GM12878 (cell line): Measurements from ENCODE around the gene DDX27. TPM values are rescaled to one million over a fixed set of nuclear protein-coding genes. Genes with fewer than 3 reads are reported as not detected.

Experiments
- ATAC-seq: fragments of 200-7000 bp; cut with Tn5 transposase; 3 replicates; pipeline ENCODE4 v1.9.1; 2020; ENCODE audit warnings: mild to moderate bottlenecking, moderate library complexity
- BruUV-seq: library from RNA; stranded (reverse); fragments of 400-500 nt; replicated peaks from 2 replicates; lab custom pipeline; 2021; lab: Mats Ljungman, UMichigan
- CTCF ChIA-PET: fragments of 300-600 bp; sonication (Branson Sonifier 250); formaldehyde crosslinking; extraction: SDS; loops from one replicate; lab custom pipeline; 2021; ENCODE audit warnings: inconsistent platforms; lab: Yijun Ruan, JAX
- POLR2A ChIA-PET: fragments of 350-600 bp; formaldehyde crosslinking; extraction: SDS; loops from one replicate; lab custom pipeline; 2021; ENCODE audit warnings: inconsistent platforms; lab: Charles Lee
- RAD21 ChIA-PET: fragments of 300-600 bp; sonication (Branson Sonifier 250); formaldehyde crosslinking; loops from one replicate; lab custom pipeline; 2023; ENCODE audit warnings: antibody characterized with exemption; ENCODE audit not compliant: unreplicated experiment; lab: Charles Lee
- SMC1A ChIA-PET: fragments of 300-600 bp; sonication (Branson Sonifier 250); formaldehyde crosslinking; loops from one replicate; lab custom pipeline; 2023; ENCODE audit not compliant: unreplicated experiment, uncharacterized antibody; lab: Charles Lee
- DNase-seq: peaks from one replicate; pipeline ENCODE4 v3.0.0-alpha.2; 2011; ENCODE audit warnings: low read depth, low spot score
- FAIRE-seq: peaks from 3 replicates; lab custom pipeline; 2011; peaks lifted over from hg19 to GRCh38; lab: Jason Lieb, UNC
- H2AFZ ChIP-seq: 2 replicates; pipeline ENCODE4 v1.6.0; 2011; ENCODE audit warnings: low read depth, low read length, control low read depth; ENCODE audit not compliant: control insufficient read depth
- H3K27ac ChIP-seq: 2 replicates; pipeline ENCODE4 v1.5.1; 2011; ENCODE audit warnings: control low read depth; ENCODE audit not compliant: control insufficient read depth, insufficient read depth
- H3K27me3 ChIP-seq, 2 experiments: replicated peaks in 1 of 2; 2 replicates each; pipeline versions ENCODE4 v1.6.0 to v1.6.1; 2011; ENCODE audit warnings: low read length in 1 of 2; ENCODE audit not compliant: control insufficient read depth in 2 of 2, insufficient read depth in 2 of 2
- H3K36me3 ChIP-seq, 2 experiments: 2 replicates each; pipeline ENCODE4 v1.5.1; 2011; ENCODE audit warnings: low read length in 1 of 2; ENCODE audit not compliant: control insufficient read depth in 2 of 2, insufficient read depth in 2 of 2
- H3K4me1 ChIP-seq: 2 replicates; pipeline ENCODE4 v1.6.1; 2011; ENCODE audit warnings: mild to moderate bottlenecking, low read length, moderate library complexity, mixed read lengths; ENCODE audit not compliant: control insufficient read depth, insufficient read depth
- H3K4me2 ChIP-seq: 2 replicates; pipeline ENCODE4 v1.6.0; 2011; ENCODE audit warnings: control low read depth; ENCODE audit not compliant: control insufficient read depth, insufficient read depth
- H3K4me3 ChIP-seq: fragments of 200-600 bp; sonication (generic); 2 replicates; pipeline ENCODE4 v1.5.1; 2016
- H3K79me2 ChIP-seq: 2 replicates; pipeline ENCODE4 v1.6.0; 2011; ENCODE audit warnings: low read length; ENCODE audit not compliant: control insufficient read depth, insufficient read depth
- H3K9ac ChIP-seq: 2 replicates; pipeline ENCODE4 v1.8.0; 2011; ENCODE audit warnings: low read length, control low read depth, mixed read lengths; ENCODE audit not compliant: control insufficient read depth, insufficient read depth
- H3K9me3 ChIP-seq: replicated peaks from 3 replicates; pipeline ENCODE4 v1.5.1; 2011; ENCODE audit warnings: mild to moderate bottlenecking, low read length; ENCODE audit not compliant: control insufficient read depth, insufficient read depth
- H4K20me1 ChIP-seq: 2 replicates; pipeline ENCODE4 v1.6.0; 2011; ENCODE audit not compliant: control insufficient read depth, insufficient read depth
- BHLHE40 ChIP-seq, 2 experiments: fragments of 450-650 bp in 1 of 2; IDR thresholded peaks; 2 replicates each; pipeline ENCODE4 v1.6.1; 2011 to 2017; ENCODE audit warnings: low read depth in 2 of 2, borderline replicate concordance in 1 of 2, improper control_type of control experiment in 1 of 2, low read length in 1 of 2, mild to moderate bottlenecking in 1 of 2
- E2F4 ChIP-seq: IDR thresholded peaks from 2 replicates; pipeline ENCODE4 v1.6.1; 2012; ENCODE audit warnings: low read depth, low read length, improper control_type of control experiment
- HDAC6 ChIP-seq: fragments of 200-600 bp; sonication (generic); IDR thresholded peaks from one replicate; pipeline ENCODE4 v1.8.0; 2017; ENCODE audit warnings: antibody characterized with exemption; ENCODE audit not compliant: unreplicated experiment
- IRF5 ChIP-seq: fragments of 450-650 bp; IDR thresholded peaks from 2 replicates; pipeline ENCODE4 v1.6.1; 2017; ENCODE audit warnings: borderline replicate concordance
- KDM1A ChIP-seq: fragments of 200-600 bp; sonication (generic); IDR thresholded peaks from 2 replicates; pipeline ENCODE4 v1.6.1; 2016; ENCODE audit warnings: borderline replicate concordance
- NKRF ChIP-seq: fragments of 450-650 bp; conservative IDR thresholded peaks from 2 replicates; pipeline ENCODE4 v1.6.1; 2017; ENCODE audit warnings: mild to moderate bottlenecking, moderate library complexity
- RB1 ChIP-seq: fragments of 450-650 bp; formaldehyde crosslinking; IDR thresholded peaks from 2 replicates; pipeline ENCODE4 v1.6.1; 2017; ENCODE audit warnings: mild to moderate bottlenecking, borderline replicate concordance
- SMAD5 ChIP-seq: IDR thresholded peaks from 2 replicates; pipeline ENCODE4 v1.6.1; 2016; ENCODE audit warnings: antibody characterized with exemption, low read depth
- WRNIP1 ChIP-seq: IDR thresholded peaks from 2 replicates; pipeline ENCODE4 v1.6.1; 2011; ENCODE audit warnings: low read depth, low read length, improper control_type of control experiment, borderline replicate concordance
- ZNF207 ChIP-seq: fragments of 450-650 bp; IDR thresholded peaks from 2 replicates; pipeline ENCODE4 v1.6.1; 2014; ENCODE audit warnings: antibody characterized with exemption, mild to moderate bottlenecking, borderline replicate concordance
- WGBS: methylation state at CpG from one replicate; pipeline ENCODE4 v1.1.6; 2016; ENCODE audit warnings: low lambda C conversion rate; ENCODE audit not compliant: insufficient replicate concordance, insufficient coverage; ENCODE audit errors: missing lambda C conversion rate; 5-methylcytosine and 5-hydroxymethylcytosine counted together
- in situ Hi-C: fragments of 300-500 bp; cut with MboI; formaldehyde crosslinking; loops from 9 replicates; pipeline ENCODE4 v1.14.3; 2018; ENCODE audit warnings: mixed read lengths
- intact Hi-C: fragments of 100-400 bp; cut with micrococcal nuclease; formaldehyde crosslinking; loops from one replicate; pipeline ENCODE4 v1.14.2; 2022; ENCODE audit not compliant: unreplicated experiment
- polyA plus RNA-seq, 11 experiments: library from polyadenylated mRNA; depleted of rRNA in 4 of 11; unstranded in 6 of 11; stranded (reverse) in 5 of 11; fragments of >200 nt; fragmentation: Nextera tagmentation in 4 of 11; fragmentation: Illumina TruSeq in 1 of 11; extraction: Ambion mirVana in 4 of 11; extraction: Trizol in 1 of 11; gene quantifications; 1 replicate in 1 of 11; 2 replicates in 10 of 11; pipeline versions ENCODE4 v1.2.1 to v1.2.3, GENCODE V29; 2011 to 2016; ENCODE audit warnings: inconsistent platforms in 2 of 11, missing spikeins in 2 of 11, low read depth in 1 of 11
- total RNA-seq, 4 experiments: library from RNA; depleted of rRNA in 3 of 4; stranded (reverse); fragments of >200 nt in 3 of 4; fragmentation: Illumina TruSeq in 1 of 4; extraction: Trizol in 1 of 4; gene quantifications; 2 replicates each; pipeline versions ENCODE4 v1.2.1 to v1.2.3, GENCODE V29; 2013 to 2021
- TF ChIP-seq, protein P1 (sequence below): IDR thresholded peaks from 2 replicates; pipeline ENCODE4 v1.6.1; 2011; ENCODE audit warnings: borderline replicate concordance, low read depth, mild to moderate bottlenecking, moderate library complexity, low read length; ENCODE audit not compliant: insufficient read depth, poor library complexity, severe bottlenecking
- TF ChIP-seq, protein P2 (sequence below): fragments of 450-650 bp; formaldehyde crosslinking; IDR thresholded peaks from 2 replicates; pipeline ENCODE4 v1.4.0; 2022; ENCODE audit warnings: mild to moderate bottlenecking, moderate library complexity

The DDX27 gene
- total and polyA plus RNA-seq, 10 of the 15 experiments (the other 5 are each of a cell fraction or from before 2014, with no cell fraction given), result 19.8 to 78.8 (median 54.9) TPM

GRCh38 chr20:49262444-49262843 is 43.2 kb downstream of the DDX27 start:
- no peaks in the 10 kb centered on the region for H3K9me3 ChIP-seq
- BruUV-seq, result TSS peak; percentile 33
- FAIRE-seq (no peak), DNase-seq (no peak), ATAC-seq (no peak)
- H3K79me2 ChIP-seq, result peaks cover 29% of the 10 kb centered on the region
- H3K36me3 ChIP-seq, result peaks cover 17 to 40% of the 10 kb centered on the region in 2 experiments
- H2AFZ ChIP-seq, result no peak overlapping the region
- RAD21 ChIA-PET, result interaction anchor here (0.8 kb wide), 1 partner anchor 20 kb away, joined by 4 read pairs; no protein-coding TSS in a partner anchor
- intact Hi-C loops, result no loop called here
- SMC1A ChIA-PET, result interaction anchor here (0.6 kb wide), 1 partner anchor 140 kb away, joined by 3 read pairs; no protein-coding TSS in a partner anchor
- H3K27ac ChIP-seq, result no peak overlapping the region
- WGBS, result 95% methylated on average over 1 of the region's 1 CpG
- H3K4me1 ChIP-seq, result peaks cover 7% of the 10 kb centered on the region
- H3K4me2 ChIP-seq, result no peak overlapping the region
- POLR2A ChIA-PET, result interaction anchor here (0.6 to 0.7 kb wide), 5 partner anchors 19 to 877 kb away, joined by 3 to 6 read pairs (median 3); no protein-coding TSS in a partner anchor
- no peak overlapping the region for H3K9ac ChIP-seq
- peaks cover 5% of the 10 kb centered on the region; the same call in 1 of the 2 replicates for H4K20me1 ChIP-seq
- in situ Hi-C loops, result no loop called here
- CTCF ChIA-PET, result interaction anchor here (0.6 to 1.4 kb wide), 4 partner anchors 16 to 673 kb away, joined by 3 to 5 read pairs (median 3); no protein-coding TSS in a partner anchor
- TF ChIP-seq, protein P1, sequence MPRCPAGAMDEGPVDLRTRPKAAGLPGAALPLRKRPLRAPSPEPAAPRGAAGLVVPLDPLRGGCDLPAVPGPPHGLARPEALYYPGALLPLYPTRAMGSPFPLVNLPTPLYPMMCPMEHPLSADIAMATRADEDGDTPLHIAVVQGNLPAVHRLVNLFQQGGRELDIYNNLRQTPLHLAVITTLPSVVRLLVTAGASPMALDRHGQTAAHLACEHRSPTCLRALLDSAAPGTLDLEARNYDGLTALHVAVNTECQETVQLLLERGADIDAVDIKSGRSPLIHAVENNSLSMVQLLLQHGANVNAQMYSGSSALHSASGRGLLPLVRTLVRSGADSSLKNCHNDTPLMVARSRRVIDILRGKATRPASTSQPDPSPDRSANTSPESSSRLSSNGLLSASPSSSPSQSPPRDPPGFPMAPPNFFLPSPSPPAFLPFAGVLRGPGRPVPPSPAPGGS, result no peak
- TF ChIP-seq RB1 (no peak), KDM1A (no peak), ZNF207 (no peak), BHLHE40 (IDR thresholded peaks at IDR 0.05; ENCODE audit: borderline replicate concordance in 1 of 2, low read depth in 2 of 2, low read length in 1 of 2) (no peak), SMAD5 (no peak), NKRF (no peak), WRNIP1 (no peak), E2F4 (no peak), HDAC6 (no peak), IRF5 (no peak)
- TF ChIP-seq, protein P2, sequence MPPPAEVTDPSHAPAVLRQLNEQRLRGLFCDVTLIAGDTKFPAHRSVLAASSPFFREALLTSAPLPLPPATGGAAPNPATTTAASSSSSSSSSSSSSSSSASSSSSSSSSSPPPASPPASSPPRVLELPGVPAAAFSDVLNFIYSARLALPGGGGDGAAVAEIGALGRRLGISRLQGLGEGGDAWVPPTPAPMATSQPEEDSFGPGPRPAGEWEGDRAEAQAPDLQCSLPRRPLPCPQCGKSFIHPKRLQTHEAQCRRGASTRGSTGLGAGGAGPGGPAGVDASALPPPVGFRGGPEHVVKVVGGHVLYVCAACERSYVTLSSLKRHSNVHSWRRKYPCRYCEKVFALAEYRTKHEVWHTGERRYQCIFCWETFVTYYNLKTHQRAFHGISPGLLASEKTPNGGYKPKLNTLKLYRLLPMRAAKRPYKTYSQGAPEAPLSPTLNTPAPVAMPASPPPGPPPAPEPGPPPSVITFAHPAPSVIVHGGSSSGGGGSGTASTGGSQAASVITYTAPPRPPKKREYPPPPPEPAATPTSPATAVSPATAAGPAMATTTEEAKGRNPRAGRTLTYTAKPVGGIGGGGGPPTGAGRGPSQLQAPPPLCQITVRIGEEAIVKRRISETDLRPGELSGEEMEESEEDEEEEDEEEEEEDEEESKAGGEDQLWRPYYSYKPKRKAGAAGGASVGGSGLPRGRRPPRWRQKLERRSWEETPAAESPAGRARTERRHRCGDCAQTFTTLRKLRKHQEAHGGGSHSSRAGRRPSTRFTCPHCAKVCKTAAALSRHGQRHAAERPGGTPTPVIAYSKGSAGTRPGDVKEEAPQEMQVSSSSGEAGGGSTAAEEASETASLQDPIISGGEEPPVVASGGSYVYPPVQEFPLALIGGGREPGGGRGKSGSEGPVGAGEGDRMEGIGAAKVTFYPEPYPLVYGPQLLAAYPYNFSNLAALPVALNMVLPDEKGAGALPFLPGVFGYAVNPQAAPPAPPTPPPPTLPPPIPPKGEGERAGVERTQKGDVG (CRISPR knock-in tag), result no peak
- TF ChIP-seq, all 136 proteins: peak for 0
- Histone ChIP-seq H3K4me3 (no peak overlapping the region), H3K27me3 (no peaks in the 10 kb centered on the region)
